NCI-H1436 treated with DMSO at 0.1 percent for 48 hours (cell line): ENCODE results near the gene GPC5.

Experiments
- DNase-seq: peaks from one replicate; lab custom pipeline; 2025; lab: John Stamatoyannopoulos, UW

The GPC5 gene

GRCh38 chr13:92553470-92554114, 1155.2 kb downstream of the GPC5 start:
- DNase-seq, result no peak

DNA sequence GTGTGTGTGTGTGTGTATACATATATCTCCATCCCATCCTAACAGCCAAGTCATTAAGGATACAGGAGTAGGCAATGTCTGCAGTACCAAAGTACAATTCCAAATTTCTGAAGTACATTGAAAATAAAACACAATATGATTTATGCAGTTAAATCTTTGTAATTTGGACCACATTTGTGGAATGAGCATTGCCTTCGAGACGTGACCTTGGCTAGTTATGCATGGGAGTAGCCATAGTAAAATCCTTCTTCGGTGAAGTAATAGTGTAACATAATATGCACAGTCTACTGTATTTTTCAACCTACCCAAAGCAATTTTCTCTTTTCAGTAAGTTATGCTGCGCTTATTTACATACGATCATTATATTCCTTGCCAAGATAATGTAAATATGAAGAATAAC, 1162.5 kb downstream of the GPC5 start:
- DNase-seq, result no peak

GRCh38 chr13:92564942-92565341, 1166.5 kb downstream of the GPC5 start:
- DNase-seq, result no peak

- DNase-seq, result no peak
Observed at GRCh38 chr13:92566767-92567166, 1168.3 kb downstream of the GPC5 start.

DNA sequence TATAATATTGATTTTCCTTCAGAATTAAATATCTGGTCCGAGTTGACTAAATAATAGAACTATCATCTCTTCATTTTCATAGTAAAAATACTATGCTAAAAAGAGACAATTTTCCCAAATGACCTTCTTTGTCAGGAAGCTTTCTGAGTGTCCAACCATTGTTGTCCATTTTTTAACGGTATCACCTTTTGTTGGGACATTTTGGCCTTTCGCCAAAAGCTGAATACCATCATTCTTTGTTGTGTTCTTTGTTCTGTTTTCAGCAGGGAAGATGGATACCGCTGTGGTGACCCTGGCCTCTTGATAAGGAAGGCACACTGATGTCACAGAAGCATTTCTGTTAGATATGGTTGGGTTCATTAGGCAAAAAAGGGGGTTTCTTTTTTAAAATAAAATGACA, 1173.8 kb downstream of the GPC5 start:
- DNase-seq, result no peak

DNA sequence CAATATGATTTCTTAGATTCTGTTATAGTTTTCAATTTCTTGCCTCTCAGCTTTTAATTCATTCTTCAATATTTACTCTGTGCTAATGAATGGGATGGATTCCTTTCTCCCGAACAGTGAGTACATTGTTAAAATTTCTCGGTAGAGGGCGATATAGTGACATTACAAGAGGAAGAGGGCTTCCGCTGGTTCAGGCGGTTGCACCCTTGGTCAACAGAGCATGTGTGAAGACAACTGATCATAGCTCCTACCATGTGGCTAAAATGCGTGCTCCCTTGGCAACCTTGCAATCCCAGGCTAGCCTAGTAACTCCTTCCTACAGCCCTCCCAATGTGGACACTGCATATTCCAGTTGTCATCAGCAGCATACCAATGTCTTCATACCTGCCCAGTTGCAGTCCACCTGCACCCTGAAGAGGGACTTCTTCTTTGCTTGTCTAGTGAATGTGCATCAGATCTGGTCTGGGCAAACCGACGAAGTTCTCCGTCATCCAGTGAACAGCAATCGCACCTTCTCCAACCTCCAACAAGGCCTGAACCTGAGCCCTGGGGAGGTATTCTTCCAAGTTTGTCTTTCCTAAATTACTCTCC, 1175.1 kb downstream of the GPC5 start:
- no peak for DNase-seq

- DNase-seq, result no peak
Observed at GRCh38 chr13:92574499-92574898, 1176.1 kb downstream of the GPC5 start.

DNA sequence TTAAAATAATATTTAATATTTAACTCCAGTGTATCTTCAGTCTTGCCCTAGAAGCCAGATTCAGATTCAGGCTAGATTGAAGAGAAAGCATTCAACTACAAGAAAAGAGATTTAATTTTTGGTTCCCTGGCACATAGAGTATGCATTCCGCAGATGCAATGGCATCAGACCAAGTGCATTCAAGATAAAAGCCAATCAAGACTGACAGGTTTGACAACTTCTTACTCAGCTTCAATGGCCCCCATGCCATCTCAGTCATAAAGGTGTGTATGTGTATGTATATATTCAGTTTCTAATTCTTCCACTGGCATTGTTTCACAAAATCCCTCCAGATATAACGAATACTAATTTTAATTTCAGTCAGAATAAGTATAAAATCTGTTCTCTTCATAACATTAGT, 1177.4 kb downstream of the GPC5 start:
- no peak for DNase-seq

DNA sequence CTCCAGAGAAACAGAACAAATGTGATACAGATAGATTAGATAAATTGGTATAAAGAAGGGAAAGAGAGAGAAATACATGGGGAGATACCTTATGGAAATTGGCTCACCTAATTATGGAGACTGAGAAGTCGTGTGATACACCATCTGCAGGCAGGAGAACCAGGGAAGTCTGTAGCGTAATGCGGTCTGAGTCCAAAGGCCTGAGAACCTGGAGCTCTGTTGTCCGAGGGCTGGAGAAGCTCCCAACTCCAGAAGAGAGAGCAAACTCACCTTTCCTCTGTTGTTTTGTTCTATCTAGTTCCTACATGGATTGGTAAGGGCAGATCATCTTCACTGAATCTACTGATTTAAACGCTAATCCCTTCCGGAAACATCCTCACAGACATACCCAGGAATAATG, 1179.9 kb downstream of the GPC5 start:
- no peak for DNase-seq

DNA sequence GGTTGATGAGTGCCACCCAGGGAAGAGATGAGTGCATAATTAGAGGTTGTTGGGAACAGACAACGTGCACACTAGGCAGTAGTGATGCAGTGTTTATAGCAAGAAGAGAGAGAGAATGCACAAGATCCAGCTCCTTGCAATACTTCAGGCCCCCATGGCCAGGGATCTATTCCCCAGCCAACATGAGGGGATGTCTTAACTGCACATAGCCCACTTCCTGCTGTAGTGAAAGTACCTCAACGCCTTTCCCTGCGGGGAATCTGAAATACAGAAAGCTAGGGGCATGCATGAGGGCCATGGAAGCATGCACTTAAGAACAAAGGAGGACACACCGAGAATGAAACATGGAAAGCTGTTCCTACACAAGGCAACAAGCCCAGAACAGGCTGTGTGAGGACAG, 1191.5 kb downstream of the GPC5 start:
- no peak for DNase-seq

DNA sequence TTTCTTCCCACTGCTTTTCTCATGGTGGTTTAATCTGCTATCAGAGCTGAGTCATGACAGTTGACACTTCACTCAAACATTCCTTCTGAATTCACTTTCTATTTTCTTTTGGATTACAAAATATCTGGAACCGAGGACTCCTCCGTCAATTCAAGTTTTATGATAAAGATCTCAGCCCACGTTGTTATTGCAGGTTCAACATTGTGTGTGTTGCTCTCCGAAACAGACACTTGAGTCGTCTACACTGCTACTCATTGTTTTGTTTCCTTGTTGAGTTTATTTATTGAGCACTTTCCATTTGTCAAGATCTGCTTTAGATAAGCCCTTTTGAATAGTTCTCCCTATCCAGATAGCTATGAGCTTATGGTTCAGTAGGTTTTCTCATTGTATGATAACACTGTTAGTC, 1192.1 kb downstream of the GPC5 start:
- no peak for DNase-seq

- DNase-seq, result no peak
Observed at GRCh38 chr13:92591117-92591516, 1192.7 kb downstream of the GPC5 start.

DNA sequence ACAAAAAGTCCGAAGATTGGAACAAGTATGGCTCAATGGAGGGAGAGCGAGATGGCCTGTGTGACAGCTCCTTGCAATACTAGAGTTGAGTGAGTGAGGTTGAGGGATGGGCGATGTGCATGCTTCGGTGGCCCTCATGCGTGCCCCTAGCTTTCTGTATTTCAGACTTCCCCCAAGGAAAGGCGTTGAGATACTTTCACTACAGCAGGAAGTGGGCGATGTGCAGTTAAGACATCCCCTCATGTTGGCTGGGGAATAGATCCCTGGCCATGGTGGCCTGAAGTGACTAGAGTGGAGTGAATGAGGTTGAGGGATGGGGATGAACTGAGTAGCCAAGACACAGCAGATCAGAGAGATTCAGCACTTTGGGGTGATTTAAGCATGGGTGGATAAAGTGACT, 1194.3 kb downstream of the GPC5 start:
- DNase-seq, result no peak

DNA sequence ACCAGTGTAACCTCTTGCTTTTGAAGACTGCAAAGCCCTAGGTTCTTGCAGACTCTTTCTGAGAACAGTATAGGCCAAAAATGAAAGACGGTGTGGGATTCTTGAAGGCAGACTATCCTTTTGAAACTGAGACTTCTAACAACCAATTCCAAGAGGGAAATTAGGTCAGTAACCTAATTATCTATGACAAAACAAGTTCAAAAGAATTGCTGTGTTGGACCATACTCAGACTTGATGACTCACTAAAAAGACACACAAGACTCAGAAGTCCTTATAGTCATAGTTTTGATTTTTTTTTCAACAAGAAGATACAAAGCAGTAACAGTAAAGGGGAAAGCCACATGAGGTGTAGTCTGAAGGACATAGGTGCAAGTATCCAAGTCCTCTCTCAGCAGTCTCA, 1204.1 kb downstream of the GPC5 start:
- no peak for DNase-seq

GRCh38 chr13:92609376-92609775, 1211.0 kb downstream of the GPC5 start:
- no peak for DNase-seq

GRCh38 chr13:92612892-92613291, 1214.5 kb downstream of the GPC5 start:
- no peak for DNase-seq

GRCh38 chr13:92613921-92614320, 1215.5 kb downstream of the GPC5 start:
- DNase-seq, result no peak

DNA sequence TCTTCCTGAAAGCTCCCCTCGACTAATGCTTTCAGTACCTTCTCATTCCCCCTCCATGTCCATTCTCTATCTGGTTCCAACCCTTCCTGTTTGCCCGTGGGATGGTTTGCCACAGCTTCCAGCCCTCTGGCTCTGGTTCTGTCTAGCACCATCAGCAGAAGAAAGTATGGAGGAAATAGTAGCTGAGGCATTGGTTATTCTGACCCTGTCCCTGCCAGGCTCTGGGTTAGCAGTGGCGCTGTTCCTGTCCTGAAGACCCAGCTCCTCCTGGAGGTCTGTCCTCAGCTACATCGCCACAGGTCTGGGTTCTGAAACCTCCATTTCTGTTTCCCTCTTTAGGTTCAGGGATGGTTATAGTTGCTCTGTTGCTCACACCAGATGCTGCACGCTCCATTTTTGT, 1223.6 kb downstream of the GPC5 start:
- no peak for DNase-seq

GRCh38 chr13:92622905-92623304, 1224.5 kb downstream of the GPC5 start:
- DNase-seq, result no peak

GRCh38 chr13:92626274-92626673, 1227.9 kb downstream of the GPC5 start:
- no peak for DNase-seq

GRCh38 chr13:92640936-92641335, 1242.5 kb downstream of the GPC5 start:
- no peak for DNase-seq

GRCh38 chr13:92649140-92649813, 1250.9 kb downstream of the GPC5 start:
- DNase-seq, result no peak

- DNase-seq, result no peak
Observed at GRCh38 chr13:92656103-92656502, 1257.7 kb downstream of the GPC5 start.

GRCh38 chr13:92656648-92657047, 1258.2 kb downstream of the GPC5 start:
- DNase-seq, result no peak
